Astrocyte (in vitro differentiated cells and primary cell): ENCODE data around the gene ATXN1.

Experiments
- CTCF ChIP-seq: IDR thresholded peaks from 2 replicates; pipeline ENCODE4 v1.5.1; 2011; ENCODE audit warnings: low read depth, mild to moderate bottlenecking, inconsistent platforms, low read length, moderate library complexity; ENCODE audit not compliant: insufficient read depth
- EZH2 ChIP-seq: IDR thresholded peaks from 2 replicates; pipeline ENCODE4 v1.6.1; 2012; ENCODE audit warnings: mild to moderate bottlenecking, low read length, inconsistent platforms; ENCODE audit not compliant: insufficient read depth

- TF ChIP-seq EZH2 (no peak), CTCF (no peak)
These were observed 289.9 kb downstream of the ATXN1 start for GRCh38 chr6:16471222-16471909.
